HG02623 (cell line): ENCODE results near the gene MSANTD4.
"Not testable (repeated sequence)": the region's sequence is repeated elsewhere in the genome, so short reads cannot be mapped to it uniquely, and the experiment has no call there.

Experiments
- ATAC-seq: cut with Tn5 transposase; IDR thresholded peaks from one replicate; pipeline ENCODE4 v1.9.1; 2021; ENCODE audit warnings: moderate library complexity; ENCODE audit not compliant: unreplicated experiment

MSANTD4 gene

GRCh38 chr11:106021967-106022794, at the start of gene MSANTD4:
MSANTD4 (minus strand) TSS chr11:106022240; CDS start chr11:106010917, 11,323 bp downstream.
- peak; percentile 96 for ATAC-seq

- no peak for ATAC-seq
Observed at GRCh38 chr11:106070606-106071005, 48.6 kb upstream of the MSANTD4 start.

GRCh38 chr11:106063009-106063408, 41.0 kb upstream of the MSANTD4 start:
- peak; percentile 57 for ATAC-seq

GRCh38 chr11:106061954-106062949, 40.2 kb upstream of the MSANTD4 start:
- ATAC-seq = no peak

- no peak for ATAC-seq
Observed at GRCh38 chr11:106061249-106061784, 39.3 kb upstream of the MSANTD4 start.

- ATAC-seq = no peak
Observed at GRCh38 chr11:106059617-106060016, 37.6 kb upstream of the MSANTD4 start.

GRCh38 chr11:106058377-106058776, 36.3 kb upstream of the MSANTD4 start:
- ATAC-seq = not testable (repeated sequence)

- ATAC-seq = no peak
Observed at GRCh38 chr11:106051103-106051502, 29.1 kb upstream of the MSANTD4 start.

GRCh38 chr11:106049727-106050476, 27.9 kb upstream of the MSANTD4 start:
- no peak for ATAC-seq

GRCh38 chr11:106047631-106048030, 25.6 kb upstream of the MSANTD4 start:
- no peak for ATAC-seq

GRCh38 chr11:106043540-106043939, 21.5 kb upstream of the MSANTD4 start:
- ATAC-seq = no peak

GRCh38 chr11:106032861-106033260, 10.8 kb upstream of the MSANTD4 start:
- no peak for ATAC-seq

GRCh38 chr11:106031936-106032335, 9.9 kb upstream of the MSANTD4 start:
- no peak for ATAC-seq

GRCh38 chr11:106031202-106031810, 9.3 kb upstream of the MSANTD4 start:
- no peak for ATAC-seq

GRCh38 chr11:106030609-106031008, 8.6 kb upstream of the MSANTD4 start:
- no peak for ATAC-seq

- ATAC-seq = no peak
Observed at GRCh38 chr11:106022795-106023275, 795 bp upstream of the MSANTD4 start.

- peak; percentile 3 for ATAC-seq
Observed at GRCh38 chr11:106021181-106021966, 666 bp downstream of the MSANTD4 start.

GRCh38 chr11:106017093-106017492, 4.9 kb downstream of the MSANTD4 start:
- ATAC-seq = no peak

GRCh38 chr11:106015066-106015465, 7.0 kb downstream of the MSANTD4 start:
- no peak for ATAC-seq
